Raji (cell line): ENCODE measurements around the gene PDE4D.

Experiments used
- POLR2A ChIP-seq: IDR thresholded peaks from 2 replicates; pipeline ENCODE4 v1.6.1; 2011; ENCODE audit warnings: low read depth, low read length, control low read depth; ENCODE audit not compliant: insufficient read depth

The PDE4D gene

DNA sequence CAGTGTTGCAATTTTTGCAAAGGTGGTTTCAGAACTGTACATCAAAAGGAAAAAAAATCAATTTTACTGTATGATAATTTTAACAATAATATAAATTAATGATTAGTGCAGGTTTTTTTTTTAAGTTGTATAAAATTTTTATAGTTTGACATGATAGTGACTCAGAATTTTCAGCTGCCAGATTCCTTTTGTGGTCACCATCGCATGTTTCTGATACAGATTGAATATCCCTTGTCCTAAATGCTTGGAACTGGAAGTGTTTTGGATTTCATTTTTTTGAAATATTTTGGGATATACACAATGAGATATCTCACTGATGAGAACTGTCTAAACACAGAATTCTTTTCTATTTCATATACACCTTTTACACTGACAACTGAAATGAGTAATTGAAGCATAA lies 949.3 kb downstream of the PDE4D start:
- TF ChIP-seq POLR2A, result no peak

DNA sequence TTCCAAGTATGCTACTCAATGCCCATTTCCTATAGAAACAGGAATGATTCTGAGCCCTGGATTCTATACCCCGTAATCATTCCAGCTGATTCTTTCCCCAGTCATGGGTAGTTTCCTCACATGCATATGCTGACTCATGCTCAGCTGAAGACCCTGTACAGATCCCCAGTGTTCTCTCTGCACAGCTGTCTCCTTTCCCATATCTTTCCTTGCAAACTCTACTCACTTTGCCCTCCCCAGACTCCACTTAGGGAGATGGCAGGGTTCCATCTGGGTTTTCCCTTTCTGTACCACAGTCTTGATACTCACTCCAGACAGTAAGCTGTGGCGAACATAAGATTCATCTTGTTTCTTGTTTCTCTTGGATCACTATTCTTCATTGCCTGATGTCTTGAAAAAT lies 953.1 kb downstream of the PDE4D start:
- no peak for TF ChIP-seq POLR2A

DNA sequence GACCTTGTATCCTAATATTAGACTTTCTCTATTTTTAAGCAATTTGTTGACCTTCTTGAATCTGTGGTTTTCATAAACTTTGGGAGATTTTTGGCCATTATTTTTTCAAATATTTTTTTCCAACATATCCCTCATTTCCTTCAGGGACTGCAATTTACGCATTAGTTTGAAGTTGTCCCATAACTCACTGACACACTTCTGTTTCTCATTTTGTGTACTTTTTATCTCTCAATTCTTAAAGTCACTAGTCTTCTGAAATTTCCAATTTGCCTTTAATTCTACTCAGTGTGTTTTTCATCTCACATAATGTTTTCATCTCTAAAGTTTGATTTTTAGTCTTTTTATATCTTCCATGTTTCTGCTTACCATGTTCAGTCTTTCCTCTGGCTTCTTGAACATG lies 953.9 kb downstream of the PDE4D start:
- TF ChIP-seq POLR2A, result no peak

DNA sequence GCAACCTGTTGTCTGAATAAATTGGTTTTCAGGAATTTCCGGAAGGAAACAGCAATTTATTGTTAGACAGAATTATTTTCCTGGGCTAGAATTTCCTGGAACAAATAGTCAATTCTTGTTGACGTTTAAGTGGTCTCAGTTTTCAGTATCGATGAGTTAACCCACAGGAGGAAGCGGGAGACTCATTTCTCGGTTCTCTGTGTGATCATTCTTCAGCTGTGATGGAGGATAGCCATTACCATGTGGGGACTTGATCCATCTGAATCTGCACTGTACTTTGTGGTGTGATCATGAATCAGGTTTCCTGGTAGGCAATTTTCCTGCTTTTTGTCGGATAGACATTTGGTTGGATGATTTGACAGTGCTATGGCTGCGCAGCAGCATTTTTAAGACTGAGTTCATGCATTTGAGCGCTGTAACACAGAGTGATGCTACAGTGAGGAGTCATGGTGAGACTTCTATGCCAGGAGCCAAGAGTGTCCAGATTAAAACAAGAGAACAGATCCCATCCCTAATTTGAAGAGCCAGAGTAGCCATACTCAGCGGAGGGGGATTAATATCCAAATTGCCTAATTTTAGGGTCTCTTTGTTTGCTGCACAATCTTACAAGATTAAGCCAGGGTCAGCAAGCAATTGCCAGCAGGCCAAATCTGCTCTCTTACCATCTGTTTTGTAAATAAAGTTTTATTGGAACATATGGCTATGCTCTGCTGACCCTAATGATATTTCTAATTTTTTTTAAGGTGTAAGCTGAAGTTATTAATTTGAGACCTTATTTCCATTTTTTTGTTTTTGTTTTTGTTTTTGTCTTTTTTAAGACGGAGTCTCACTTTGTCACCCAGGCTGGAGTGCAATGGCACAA lies 954.7 kb downstream of the PDE4D start:
- no peak for TF ChIP-seq POLR2A

DNA sequence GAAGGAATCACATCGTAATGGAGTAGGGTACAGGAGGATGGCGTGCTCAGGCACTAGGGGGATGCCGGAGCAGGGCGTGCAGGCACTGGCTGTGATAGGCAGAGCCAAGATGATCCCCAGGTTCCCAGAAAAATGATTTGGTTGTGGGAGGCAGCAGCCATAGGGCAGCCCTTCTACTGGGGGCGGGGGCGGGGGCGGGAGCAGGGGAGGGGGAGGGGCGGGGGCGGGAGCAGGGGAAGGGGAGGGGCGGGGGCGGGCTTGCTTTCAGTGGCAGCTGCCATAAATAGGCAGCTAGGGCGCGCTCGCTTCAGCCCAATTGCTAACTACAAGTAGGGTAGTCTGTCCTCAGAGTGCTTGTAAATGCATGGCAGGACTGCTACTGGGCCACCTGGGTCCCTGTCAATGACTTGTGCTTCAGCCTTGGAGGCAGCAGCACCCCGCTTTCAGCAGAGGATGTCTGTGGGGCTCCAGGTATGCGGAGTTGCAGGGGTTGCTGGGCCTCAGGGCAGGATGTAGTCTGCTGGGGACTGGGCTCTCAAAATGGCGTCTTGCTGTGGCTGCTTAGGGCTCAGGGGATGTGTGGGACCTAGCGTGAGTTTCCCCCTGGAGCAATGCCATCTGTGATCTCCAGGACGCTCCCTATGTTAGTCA lies 956.4 kb downstream of the PDE4D start:
- TF ChIP-seq POLR2A, result no peak

DNA sequence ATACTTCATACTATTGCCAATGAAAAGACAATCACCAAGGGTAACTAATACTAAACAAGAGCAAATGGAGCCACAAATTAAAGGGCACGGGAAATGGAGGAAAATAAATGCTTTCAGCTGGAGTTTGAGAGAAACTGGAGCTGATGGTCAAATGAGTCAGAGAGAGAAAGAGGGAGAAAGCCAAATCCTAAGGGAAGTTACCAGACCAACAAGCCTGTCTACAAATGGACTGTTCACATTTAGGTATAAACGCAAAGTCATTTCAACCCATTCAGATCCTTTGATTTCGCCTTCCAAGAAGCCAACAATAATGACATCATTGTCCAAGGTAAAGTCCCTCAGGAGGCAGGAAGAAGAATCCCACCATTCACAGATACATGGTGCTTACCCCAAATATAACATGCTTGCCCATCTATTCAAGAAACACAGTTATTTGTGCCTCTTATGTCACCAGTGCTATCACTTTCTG lies 958.9 kb downstream of the PDE4D start:
- TF ChIP-seq POLR2A, result no peak

DNA sequence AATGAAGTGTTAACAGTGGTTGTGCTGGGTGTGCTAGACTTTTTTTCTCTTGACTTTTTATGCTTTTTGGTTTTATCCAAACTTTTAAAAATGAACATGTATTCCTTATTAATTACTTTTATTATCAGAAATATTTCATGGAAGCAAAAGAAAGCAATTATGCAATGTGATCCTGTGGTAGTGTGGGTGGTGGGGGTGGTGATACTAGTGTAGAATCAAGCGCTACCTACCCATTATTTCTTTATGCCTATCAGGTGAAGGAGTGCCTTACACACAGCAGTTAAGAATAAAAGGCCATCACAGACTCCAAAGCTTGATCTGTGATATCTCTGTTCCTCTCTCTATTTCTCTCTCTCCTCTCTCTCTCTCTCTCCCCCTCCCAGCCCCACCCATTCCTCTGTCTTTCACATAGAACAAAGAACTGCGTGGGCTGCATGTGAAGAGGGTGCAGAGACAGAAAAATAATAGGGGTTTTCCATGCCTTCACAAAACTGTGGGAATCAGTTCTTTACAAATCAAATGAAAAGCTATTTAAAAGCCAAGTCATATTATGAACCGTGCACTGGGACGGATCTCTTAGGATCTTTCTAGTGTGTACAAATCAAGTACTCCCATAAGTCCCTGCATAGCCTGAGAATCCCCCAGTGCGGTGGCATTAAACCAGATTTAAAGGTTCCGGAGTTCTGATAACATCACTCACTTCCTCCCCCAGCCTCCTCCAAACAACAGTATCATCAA lies 959.5 kb downstream of the PDE4D start:
- TF ChIP-seq POLR2A, result no peak

DNA sequence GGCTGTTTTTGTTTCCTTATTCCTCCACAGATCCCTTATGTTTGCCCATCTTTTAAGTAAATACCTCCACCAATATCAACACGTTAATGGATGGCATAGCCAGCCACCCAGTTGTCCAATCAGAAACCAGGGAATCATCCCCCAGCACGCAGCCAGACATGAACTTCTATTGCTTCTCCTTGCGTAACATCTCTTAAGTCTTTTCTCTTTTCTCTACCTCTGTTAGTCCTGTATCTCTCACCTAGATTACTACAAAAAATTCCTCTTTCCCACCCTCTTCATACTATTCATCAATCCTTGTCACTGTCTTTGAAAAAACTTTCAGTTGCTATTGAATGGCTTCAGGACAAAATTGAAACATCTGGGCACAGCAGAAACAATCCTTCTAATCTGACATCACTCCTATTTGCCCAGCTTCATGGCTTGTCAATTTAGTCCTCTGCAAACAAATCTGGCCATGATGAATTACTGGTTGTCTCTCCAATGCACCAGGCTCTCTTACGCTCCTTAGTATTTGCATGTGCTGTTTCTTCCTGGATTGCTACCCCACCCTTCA lies 961.4 kb downstream of the PDE4D start:
- TF ChIP-seq POLR2A, result no peak

DNA sequence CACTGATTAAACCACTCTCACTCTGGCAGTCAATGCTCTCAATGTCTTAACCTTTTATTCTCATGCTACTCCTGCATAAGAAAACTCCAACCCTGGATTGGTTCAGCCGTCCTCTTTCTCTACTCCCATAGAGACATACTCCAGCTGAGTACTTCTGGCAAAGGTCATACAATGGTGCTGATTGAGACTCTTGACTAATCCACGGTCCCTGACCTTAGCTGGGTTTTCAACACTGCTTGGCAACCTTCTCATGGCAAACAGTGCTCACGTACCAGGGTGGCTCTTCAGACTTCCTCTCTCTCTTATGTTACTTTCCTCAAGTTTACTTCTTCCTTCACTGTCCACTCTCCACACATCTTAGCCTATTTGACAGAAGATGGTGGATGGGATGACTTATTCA lies 963.0 kb downstream of the PDE4D start:
- no peak for TF ChIP-seq POLR2A

DNA sequence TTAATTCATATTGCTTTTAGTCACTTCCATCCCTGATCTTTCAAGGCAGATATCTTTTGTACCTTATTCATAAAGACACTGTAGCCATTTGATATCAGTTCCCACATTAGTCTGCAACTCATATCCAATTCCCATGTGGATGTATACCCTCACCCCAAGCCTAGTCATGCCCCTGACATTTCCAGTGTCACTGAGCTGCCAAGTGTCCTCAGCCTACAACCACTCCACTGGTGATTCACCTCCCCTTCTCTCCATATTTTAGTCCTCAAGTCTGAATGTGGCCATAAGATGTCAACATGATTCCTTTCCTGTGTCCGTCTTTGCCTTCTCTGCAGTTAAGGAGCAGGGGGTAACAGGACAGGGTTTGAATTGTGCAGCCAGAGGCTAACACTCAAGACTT lies 963.8 kb downstream of the PDE4D start:
- no peak for TF ChIP-seq POLR2A

DNA sequence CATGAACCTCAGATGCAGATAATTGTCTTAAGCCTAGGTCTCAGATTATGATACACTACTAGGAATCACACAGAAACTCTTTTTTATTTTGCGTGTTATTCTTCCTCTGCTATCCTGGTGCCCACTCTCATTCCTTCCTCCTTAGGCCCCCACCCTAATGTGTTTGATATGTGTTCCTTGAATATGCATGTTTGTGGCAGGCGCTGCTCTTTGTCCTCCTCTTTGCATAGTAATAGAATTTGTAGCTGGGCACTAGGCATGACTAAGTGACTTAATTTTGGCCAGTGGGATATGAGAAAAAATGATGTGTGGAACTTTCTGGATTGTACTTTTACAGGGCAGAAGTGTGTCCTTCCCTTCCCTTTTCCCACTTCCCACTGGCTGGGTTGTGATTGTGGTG lies 965.6 kb downstream of the PDE4D start:
- no peak for TF ChIP-seq POLR2A

DNA sequence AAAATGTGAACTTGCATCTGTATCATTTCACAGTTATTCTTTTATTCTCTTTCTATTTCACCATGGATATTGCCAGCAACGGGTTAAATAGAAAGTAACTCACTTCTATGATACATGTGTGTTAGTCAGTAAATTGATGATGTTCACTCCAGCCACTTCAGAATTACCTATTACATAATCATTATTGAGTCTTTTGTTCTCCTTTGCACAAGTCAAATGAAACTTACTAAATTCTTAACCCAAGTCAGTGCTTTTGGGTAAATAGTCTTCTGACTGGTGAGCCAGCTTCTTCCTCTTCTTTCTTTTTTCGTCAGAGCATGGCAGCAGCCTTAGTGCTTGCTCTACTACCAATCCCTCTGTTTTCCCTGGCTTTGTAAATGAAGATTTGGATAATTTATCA lies 966.3 kb downstream of the PDE4D start:
- no peak for TF ChIP-seq POLR2A

DNA sequence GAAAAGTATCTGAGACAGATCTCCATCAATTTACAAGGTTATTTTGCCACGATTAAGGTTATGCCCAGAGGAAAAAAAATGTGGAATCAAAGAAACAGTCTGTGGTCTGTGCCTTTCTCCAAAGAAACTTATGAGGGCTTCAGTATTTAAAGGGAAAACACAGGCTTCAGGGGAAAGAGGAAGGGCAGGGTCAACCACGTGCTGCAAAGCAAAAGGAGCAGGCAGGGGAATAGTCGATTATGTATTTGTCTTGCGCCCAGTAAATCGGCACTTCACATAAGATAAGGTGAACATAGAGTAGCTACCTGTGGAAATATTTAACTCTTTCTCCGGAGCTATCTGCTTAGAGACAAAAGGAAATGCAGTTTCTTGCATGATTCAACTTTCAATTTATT lies 967.0 kb downstream of the PDE4D start:
- TF ChIP-seq POLR2A, result no peak

DNA sequence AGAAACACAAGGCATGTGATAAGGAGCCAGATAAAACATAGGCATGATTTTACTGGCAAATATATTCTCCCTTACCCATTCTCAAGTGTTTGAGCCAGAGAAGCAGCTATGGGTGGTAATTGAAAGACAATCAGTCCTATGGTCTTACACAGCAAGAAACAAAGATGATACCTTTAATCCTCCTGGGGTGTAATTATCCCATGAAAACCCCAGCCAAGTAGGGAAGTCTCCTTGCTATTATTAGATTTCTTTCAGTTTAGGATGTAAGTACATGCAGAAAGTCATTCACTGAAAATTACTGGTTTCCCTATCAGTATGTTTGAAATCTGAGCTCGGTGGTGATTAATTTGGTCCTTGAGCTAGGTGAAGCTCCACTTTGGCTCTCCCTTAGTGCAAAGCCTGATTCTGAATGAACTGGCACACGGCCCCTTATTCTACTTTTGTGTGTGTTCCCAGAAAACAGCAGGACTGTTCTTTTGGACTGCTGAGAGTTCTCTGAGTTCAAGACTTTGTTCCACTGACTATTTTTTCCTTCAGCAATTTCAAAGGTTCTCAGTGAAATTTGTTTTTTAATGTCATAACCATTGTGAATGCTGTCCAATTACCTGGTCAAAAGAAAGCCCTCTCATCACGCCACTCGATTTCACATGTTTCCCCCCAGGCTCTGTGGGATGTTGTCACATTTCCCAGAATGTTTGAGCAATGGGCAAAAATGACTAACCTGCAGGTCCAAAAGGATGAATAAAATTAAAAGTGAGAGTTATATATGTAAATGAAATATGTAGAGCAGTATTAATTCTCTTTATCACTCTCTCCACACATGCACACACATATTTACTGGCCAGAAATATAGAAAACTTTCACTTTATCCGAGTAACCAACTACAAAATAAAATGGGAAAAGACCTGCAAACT lies 967.6 kb downstream of the PDE4D start:
- TF ChIP-seq POLR2A, result no peak
